Jurkat, Clone E6-1 (cell line): ENCODE measurements around the gene TRIM4.

Source experiments
- DNase-seq: peaks from one replicate; pipeline ENCODE4 v3.0.0-alpha.2; 2011; ENCODE audit warnings: low read depth, low spot score
- H3K4me3 ChIP-seq: 2 replicates; pipeline ENCODE4 v1.5.1; 2011; ENCODE audit warnings: mild to moderate bottlenecking, low read length, control low read depth, moderate library complexity

Gene TRIM4

GRCh38 chr7:99860281-99861127 lies 58.8 kb downstream of the TRIM4 start:
- DNase-seq, result no peak
- no peak overlapping the region for H3K4me3 ChIP-seq

DNA sequence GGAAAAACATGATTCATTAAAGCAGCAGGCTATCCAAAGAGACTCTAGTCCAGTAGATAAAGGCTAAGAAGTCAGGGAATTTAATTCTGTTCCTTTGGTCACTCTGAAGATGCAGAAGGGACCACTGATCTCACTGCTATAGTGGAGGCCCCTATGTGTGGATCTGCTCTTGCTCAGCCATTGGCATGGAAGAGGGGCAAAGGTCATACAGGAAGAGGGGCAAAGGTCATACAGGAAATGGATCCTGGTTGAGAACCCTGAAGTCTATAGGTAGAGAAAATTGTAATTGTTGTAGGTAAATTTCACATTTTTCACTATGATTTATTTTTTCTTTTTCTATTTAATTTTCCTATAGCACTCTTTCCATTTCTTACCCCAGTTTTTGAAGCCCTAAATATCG lies 64.1 kb downstream of the TRIM4 start:
- DNase-seq, result no peak

GRCh38 chr7:99848420-99849216 lies 70.7 kb downstream of the TRIM4 start:
- H3K4me3 ChIP-seq, result no peak overlapping the region
- DNase-seq, result no peak

More for the DNA sequence above, 64.1 kb downstream of the TRIM4 start:
- H3K4me3 ChIP-seq, result no peak overlapping the region

DNA sequence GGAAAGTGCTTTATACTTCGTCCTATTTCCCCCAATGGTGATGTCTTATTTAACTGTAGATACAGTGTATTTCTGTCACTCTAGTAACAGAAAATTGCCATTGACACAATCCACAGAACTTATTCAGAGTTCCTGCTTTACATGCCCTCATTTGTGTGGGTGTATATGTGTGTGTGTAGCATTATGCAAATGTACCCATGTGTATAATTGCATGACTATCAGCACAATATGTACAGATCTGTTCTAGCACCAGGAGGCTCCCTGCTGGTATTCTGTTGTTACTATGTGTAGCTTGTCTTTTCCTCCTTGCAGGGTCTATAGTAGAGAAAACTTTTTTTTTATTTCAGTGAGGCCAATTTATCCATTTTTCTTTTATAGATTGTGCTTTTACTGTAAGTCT lies 75.0 kb downstream of the TRIM4 start:
- DNase-seq, result no peak
- no peak overlapping the region for H3K4me3 ChIP-seq

GRCh38 chr7:99843808-99844207 lies 75.5 kb downstream of the TRIM4 start:
- no peak for DNase-seq
- H3K4me3 ChIP-seq, result no peak overlapping the region

GRCh38 chr7:99842926-99843325 lies 76.4 kb downstream of the TRIM4 start:
- no peak overlapping the region for H3K4me3 ChIP-seq
- no peak for DNase-seq
